Heart left ventricle (tissue), 16 donors: ENCODE results near the gene FXYD3. TPM values are rescaled to one million over a fixed set of nuclear protein-coding genes. Genes with fewer than 3 reads are reported as not detected.

Experiments used
- ATAC-seq, 4 donors: fragments of 200-7000 bp; cut with Tn5 transposase; one replicate each; pipeline ENCODE4 v1.9.1; 2020 to 2022; ENCODE audit warnings: moderate library complexity in 4 of 4, mild to moderate bottlenecking in 3 of 4, moderate number of reproducible peaks in 1 of 4
- DNase-seq, 5 donors: peaks; one replicate each; pipeline ENCODE4 v3.0.0-alpha.2; 2020
- H3K27ac ChIP-seq, 12 donors: fragments of 200-600 bp; sonication (generic) in 4 of 12; one replicate each; pipeline versions ENCODE4 v1.5.0 to v1.8.0; 2016 to 2022; ENCODE audit warnings: mild to moderate bottlenecking in 2 of 12
- H3K27me3 ChIP-seq, 9 donors: fragments of 200-600 bp; sonication (generic) in 2 of 9; one replicate each; pipeline versions ENCODE4 v1.5.1 to v1.8.0; 2016 to 2022; ENCODE audit warnings: mild to moderate bottlenecking in 3 of 9
- H3K36me3 ChIP-seq, 9 donors: fragments of 200-600 bp; sonication (generic) in 2 of 9; one replicate each; pipeline versions ENCODE4 v1.5.0 to v1.8.0; 2018 to 2022; ENCODE audit warnings: mild to moderate bottlenecking in 2 of 9
- H3K4me1 ChIP-seq, 12 donors: fragments of 200-600 bp; sonication (generic) in 4 of 12; one replicate each; pipeline versions ENCODE4 v1.5.0 to v1.8.0; 2016 to 2022; ENCODE audit warnings: mild to moderate bottlenecking in 3 of 12
- H3K4me3 ChIP-seq, 12 donors: fragments of 200-600 bp; sonication (generic) in 4 of 12; one replicate each; pipeline versions ENCODE4 v1.5.0 to v1.8.0; 2017 to 2022; ENCODE audit warnings: mild to moderate bottlenecking in 9 of 12, moderate library complexity in 4 of 12
- H3K9me3 ChIP-seq, 12 donors: fragments of 200-600 bp; sonication (generic) in 4 of 12; one replicate each; pipeline versions ENCODE4 v1.5.0 to v1.8.0; 2016 to 2022; ENCODE audit warnings: mild to moderate bottlenecking in 1 of 12
- CTCF ChIP-seq, 12 donors: fragments of 200-600 bp; sonication (generic) in 4 of 12; IDR thresholded peaks; one replicate each; pipeline versions ENCODE4 v1.5.0 to v1.8.0; 2018 to 2022; ENCODE audit warnings: antibody characterized with exemption in 12 of 12, mild to moderate bottlenecking in 5 of 12
- POLR2A ChIP-seq, 2 donors: fragments of 450-650 bp; IDR thresholded peaks; one replicate each; pipeline ENCODE4 v1.6.1; 2017; ENCODE audit warnings: antibody characterized with exemption in 2 of 2, mild to moderate bottlenecking in 2 of 2, moderate library complexity in 2 of 2
- WGBS, 4 donors: extraction: QIAGEN DNeasy Blood & Tissue Kit in 2 of 4; methylation state at CpG; one replicate each; pipeline versions ENCODE4 v1.1.5 to v1.1.7; 2013 to 2018; 5-methylcytosine and 5-hydroxymethylcytosine counted together
- intact Hi-C, 10 donors: fragments of 100-400 bp; cut with DNase I; formaldehyde crosslinking; loops; one replicate each; pipeline versions ENCODE4 v1.11.1 to v1.14.2; 2022
- polyA plus RNA-seq, 2 donors: library from polyadenylated mRNA; stranded (reverse); fragments of 200-250 nt; gene quantifications; one replicate each; pipeline ENCODE4 v1.2.3, GENCODE V29; 2013
- total RNA-seq, 9 donors: library from RNA; depleted of rRNA in 2 of 9; stranded (reverse); fragments of >200 nt in 2 of 9; fragmentation: NEBNext Ultra II Directional in 3 of 9; extraction: Animal tissue kit (Norgen Biotek cat#: 25700) in 3 of 9; gene quantifications; one replicate each; pipeline versions ENCODE4 v1.1.0 to v1.2.4, GENCODE V29; 2016 to 2023
- donor health status: ischemic (EF 13 %, LVEDD 7.1; RV severe dilation, severe dysfunction).
- donor health status: healthy with polysubstance abuse.
- donor health status: DM: no; HTN: yes; CAD: no.
- donor health status: DM: no; HTN: no; CAD: no.
- donor health status: ischemic (EF 25% LVEDD 6.9; RV normal size, moderate dysfunction).
- donor health status: ischemic (EF 25% LVEDD 5.7; RV mildly dilated, moderate dysfunction).
- donor health status: healthy.
- donor health status: DM: yes; HTN: yes; CAD: no.
- donor health status: ischemic (EF 35%, LVEDD 5.7; RV mildly dilated, moderate dysfunction).
- donor health status: nonischemic (EF 11% LVEDD 7.7; RV severe dilation, severe dysfunction).
- donor health status: DM: yes; HTN: yes; CAD: no.
- donor health status: PGD.
- donor health status: ischemic (EF 29% LVEDD 5.4; RV normal size, mild dysfunction).
- donor health status: nonischemic (EF 23%, LVEDD 6.1; RV moderate dilation, normal function).

The FXYD3 gene
- total and polyA plus RNA-seq, 11 donors: 0.37 to 2.5 (median 0.93) TPM; not detected in 3

DNA sequence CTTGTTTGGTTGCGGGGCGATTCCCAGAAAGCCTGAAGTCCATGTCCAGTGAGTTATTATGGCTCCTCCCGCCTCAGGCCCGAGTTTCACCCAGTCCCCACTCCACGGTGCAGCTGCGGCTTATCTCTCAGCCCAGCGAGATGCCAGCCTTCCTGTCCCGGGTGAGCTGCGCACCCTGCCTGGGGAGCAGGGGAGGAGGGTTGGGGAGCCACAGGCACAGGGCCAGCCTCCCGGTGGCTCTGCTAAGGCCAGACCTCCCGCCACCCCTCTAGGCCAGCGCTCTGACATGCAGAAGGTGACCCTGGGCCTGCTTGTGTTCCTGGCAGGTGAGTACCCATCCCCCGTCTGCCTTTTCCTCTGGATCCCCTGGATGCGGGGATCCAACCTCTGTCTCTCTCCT lies 3.5 kb downstream of the FXYD3 start:
- TF ChIP-seq CTCF (IDR thresholded peaks at IDR 0.05) (no peak), POLR2A (IDR thresholded peaks at IDR 0.05) (no peak)
- Histone ChIP-seq H3K4me3 (no peak overlapping the region), H3K36me3 (no peaks in the 10 kb centered on the region), H3K27me3 (no peaks in the 10 kb centered on the region), H3K4me1 (peaks cover 0 to 47% (median 12%) of the 10 kb centered on the region in 12 donors), H3K27ac (peak overlapping the region in 2 of 12 donors; percentile 11 to 57), H3K9me3 (no peaks in the 10 kb centered on the region)
- no peak for ATAC-seq
- 64 to 81% (median 74%) methylated on average over 10 to 14 of the region's 14 CpGs for WGBS, 4 donors
- DNase-seq: no peak
- intact Hi-C loops: no loop called here

- WGBS, 4 donors: 86 to 90% (median 87%) methylated on average over 9 of the region's 9 CpGs
- Histone ChIP-seq H3K4me3 (no peak overlapping the region), H3K27me3 (no peaks in the 10 kb centered on the region), H3K36me3 (no peaks in the 10 kb centered on the region), H3K27ac (peak overlapping the region in 2 of 12 donors; percentile 30 to 57), H3K9me3 (no peaks in the 10 kb centered on the region), H3K4me1 (peaks cover 0 to 43% (median 10%) of the 10 kb centered on the region in 12 donors)
- DNase-seq (no peak), ATAC-seq (no peak)
- intact Hi-C loops: no loop called here
- TF ChIP-seq CTCF (IDR thresholded peaks at IDR 0.05) (no peak), POLR2A (IDR thresholded peaks at IDR 0.05) (no peak)
Measured at GRCh38 chr19:35119578-35120155, 4.0 kb downstream of the FXYD3 start.

GRCh38 chr19:35120492-35120891 lies 4.9 kb downstream of the FXYD3 start:
- Histone ChIP-seq H3K4me1 (peaks cover 0 to 43% (median 12%) of the 10 kb centered on the region in 12 donors), H3K4me3 (no peak overlapping the region), H3K36me3 (no peaks in the 10 kb centered on the region), H3K27ac (peak overlapping the region in 2 of 12 donors; percentile 18 to 29), H3K9me3 (no peaks in the 10 kb centered on the region), H3K27me3 (no peaks in the 10 kb centered on the region)
- 69 to 77% (median 70%) methylated on average over 7 of the region's 7 CpGs for WGBS, 4 donors
- TF ChIP-seq POLR2A (IDR thresholded peaks at IDR 0.05) (no peak), CTCF (IDR thresholded peaks at IDR 0.05) (no peak)
- DNase-seq (peak in 1 of 5 donors; percentile 39), ATAC-seq (peak in 1 of 4 donors; percentile 2)
- intact Hi-C loops: no loop called here

DNA sequence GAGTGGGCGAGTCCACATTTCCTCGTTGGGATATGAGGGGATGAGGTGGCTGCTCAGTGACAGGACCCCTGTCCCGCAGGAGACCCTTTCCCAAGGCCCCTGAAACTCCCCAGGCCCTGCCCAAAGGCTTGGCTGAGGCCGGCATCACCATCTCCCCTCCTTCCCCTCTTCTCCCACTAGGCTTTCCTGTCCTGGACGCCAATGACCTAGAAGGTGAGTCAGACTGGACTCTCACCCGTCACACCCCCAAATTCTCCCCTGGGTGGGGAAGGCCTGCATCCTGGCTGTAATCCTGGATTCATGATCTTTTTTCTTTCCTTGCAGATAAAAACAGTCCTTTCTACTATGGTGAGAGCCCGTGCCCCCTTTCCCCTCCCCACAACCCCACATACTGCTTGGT lies 5.3 kb downstream of the FXYD3 start:
- TF ChIP-seq CTCF (IDR thresholded peaks at IDR 0.05) (no peak), POLR2A (IDR thresholded peaks at IDR 0.05) (no peak)
- intact Hi-C loops: no loop called here
- Histone ChIP-seq H3K4me1 (peaks cover 0 to 46% (median 12%) of the 10 kb centered on the region in 12 donors), H3K36me3 (no peaks in the 10 kb centered on the region), H3K4me3 (no peak overlapping the region), H3K27ac (peak overlapping the region in 2 of 12 donors; percentile 18 to 29), H3K27me3 (no peaks in the 10 kb centered on the region), H3K9me3 (no peaks in the 10 kb centered on the region)
- no peak for ATAC-seq
- DNase-seq: no peak
- 72 to 86% (median 85%) methylated on average over 7 of the region's 7 CpGs for WGBS, 4 donors
